ENCODE data around the gene PLEKHN1.

DNA sequence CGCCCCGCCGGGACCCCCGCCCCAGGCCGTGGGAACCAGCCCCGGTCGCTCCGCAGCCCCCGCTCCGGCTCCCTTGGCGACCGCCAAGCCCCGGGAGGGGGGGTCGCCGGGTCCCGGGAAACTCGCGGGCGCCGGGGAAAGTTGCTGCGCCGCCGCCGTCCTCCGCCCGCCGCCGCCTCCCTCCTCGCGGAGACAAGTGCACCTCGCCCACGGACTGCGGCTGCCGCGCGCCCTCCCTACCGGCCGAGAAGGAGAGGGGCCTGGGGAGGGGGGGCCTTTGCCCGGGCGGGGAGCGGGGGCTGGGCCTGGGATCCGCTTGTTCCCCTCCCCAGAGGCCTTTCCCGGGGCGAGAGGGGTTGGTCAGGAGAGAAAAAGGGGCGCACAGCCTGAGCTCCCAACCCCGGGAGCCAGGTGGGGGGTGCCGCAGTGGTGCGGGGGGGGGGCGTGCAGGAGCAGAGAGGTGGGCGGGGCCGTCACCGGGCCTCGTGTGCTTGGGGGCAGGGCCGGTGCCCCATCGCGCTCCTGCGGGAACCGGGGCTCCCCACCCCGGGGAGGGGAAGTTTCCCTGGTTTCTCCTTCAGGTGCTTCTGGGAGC is 54.2 kb downstream of the PLEKHN1 start:
- TF ChIP-seq CTCF (IDR thresholded peaks at IDR 0.05; ENCODE audit: low read depth, low read length) (no peak), POLR2A (IDR thresholded peaks at IDR 0.05; ENCODE audit: extremely low read depth, insufficient read length) (no peak)
- TF ChIP-seq, protein P1, sequence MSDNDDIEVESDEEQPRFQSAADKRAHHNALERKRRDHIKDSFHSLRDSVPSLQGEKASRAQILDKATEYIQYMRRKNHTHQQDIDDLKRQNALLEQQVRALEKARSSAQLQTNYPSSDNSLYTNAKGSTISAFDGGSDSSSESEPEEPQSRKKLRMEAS (IDR thresholded peaks at IDR 0.05; ENCODE audit: low read depth, low read length), result no peak
